Common myeloid progenitor, CD34-positive (primary cell): ENCODE data around the gene RPL38.

Experiments
- CTCF ChIA-PET: fragments of 350-600 bp; sonication (Branson Sonifier 250); formaldehyde crosslinking; loops from one replicate; lab custom pipeline; 2021; ENCODE audit warnings: antibody characterized with exemption; lab: Charles Lee
- POLR2A ChIA-PET: fragments of 350-600 bp; sonication (Branson Sonifier 250); formaldehyde crosslinking; loops from one replicate; lab custom pipeline; 2021; ENCODE audit warnings: antibody characterized with exemption; lab: Charles Lee
- DNase-seq, 3 donors: peaks; one replicate each; pipeline versions ENCODE4 v3.0.0 to v3.0.0-alpha.2; 2013
- H3K27ac ChIP-seq, 2 experiments: 1 replicate in 1 of 2; 2 replicates in 1 of 2; pipeline ENCODE4 v1.7.0; 2013; ENCODE audit warnings: inconsistent platforms in 2 of 2, low read length in 2 of 2, mild to moderate bottlenecking in 2 of 2, low read depth in 1 of 2, moderate library complexity in 1 of 2; ENCODE audit not compliant: severe bottlenecking in 2 of 2, insufficient read depth in 1 of 2, poor library complexity in 1 of 2
- H3K27me3 ChIP-seq, 5 experiments: replicated peaks in 2 of 5; 1 replicate in 3 of 5; 2 replicates in 2 of 5; pipeline versions ENCODE4 v1.6.1 to v1.7.0; 2013; ENCODE audit warnings: low read length in 4 of 5, mild to moderate bottlenecking in 2 of 5, moderate library complexity in 2 of 5, inconsistent platforms in 1 of 5; ENCODE audit not compliant: insufficient read depth in 5 of 5, control insufficient read depth in 4 of 5
- H3K36me3 ChIP-seq, 4 experiments: 1 replicate in 2 of 4; 2 replicates in 2 of 4; pipeline versions ENCODE4 v1.6.1 to v1.7.0; 2013; ENCODE audit warnings: low read length in 3 of 4, control low read depth in 1 of 4, mild to moderate bottlenecking in 1 of 4; ENCODE audit not compliant: control insufficient read depth in 4 of 4, insufficient read depth in 4 of 4
- H3K4me1 ChIP-seq, 4 experiments: 1 replicate in 3 of 4; 2 replicates in 1 of 4; pipeline versions ENCODE4 v1.6.1 to v1.7.1; 2013; ENCODE audit warnings: low read length in 3 of 4, mild to moderate bottlenecking in 3 of 4, control low read depth in 1 of 4, inconsistent platforms in 1 of 4, moderate library complexity in 1 of 4; ENCODE audit not compliant: control insufficient read depth in 4 of 4, insufficient read depth in 4 of 4; ENCODE audit errors: control extremely low read depth in 1 of 4
- H3K4me3 ChIP-seq, 7 experiments: 1 replicate in 4 of 7; 2 replicates in 3 of 7; pipeline versions ENCODE4 v1.5.1 to v1.7.0; 2013; ENCODE audit warnings: mild to moderate bottlenecking in 7 of 7, low read length in 6 of 7, moderate library complexity in 6 of 7, inconsistent platforms in 2 of 7, low read depth in 2 of 7, control low read depth in 1 of 7; ENCODE audit not compliant: insufficient read depth in 4 of 7, control insufficient read depth in 1 of 7; ENCODE audit errors: extremely low read depth in 1 of 7
- H3K9me3 ChIP-seq, 5 experiments: 1 replicate in 4 of 5; 2 replicates in 1 of 5; pipeline versions ENCODE4 v1.6.1 to v1.7.1; 2013; ENCODE audit warnings: low read length in 4 of 5, mild to moderate bottlenecking in 2 of 5, inconsistent platforms in 1 of 5, low read depth in 1 of 5, moderate library complexity in 1 of 5; ENCODE audit not compliant: control insufficient read depth in 4 of 5, insufficient read depth in 2 of 5; ENCODE audit errors: control extremely low read depth in 1 of 5
- WGBS: methylation state at CpG from one replicate; pipeline ENCODE4 v1.1.5; 2013; ENCODE audit not compliant: insufficient coverage; 5-methylcytosine and 5-hydroxymethylcytosine counted together

The RPL38 gene

GRCh38 chr17:74199306-74200092 lies 4.0 kb upstream of the RPL38 start:
- ChIA-PET CTCF (interaction anchor here (0.5 to 2.1 kb wide), 7 partner anchors 9 to 321 kb away, joined by 3 to 11 read pairs (median 3); no protein-coding TSS in a partner anchor), POLR2A (interaction anchor here (0.7 to 0.9 kb wide), 2 partner anchors 18 to 336 kb away, joined by 3 to 4 read pairs; no protein-coding TSS in a partner anchor)
- no peak overlapping the region for H3K27ac ChIP-seq
- H3K4me3 ChIP-seq, result peak overlapping the region in 3 of 7 experiments; percentile 11 to 62 (median 39)
- peak in 2 of 3 donors; percentile 63 to 64 for DNase-seq
- H3K9me3 ChIP-seq, result no peaks in the 10 kb centered on the region
- H3K27me3 ChIP-seq, result peaks cover 0 to 12% (median 3%) of the 10 kb centered on the region in 5 experiments
- H3K36me3 ChIP-seq, result peaks cover 0 to 4% (median 0%) of the 10 kb centered on the region in 4 experiments
- H3K4me1 ChIP-seq, result peaks cover 2 to 15% (median 9%) of the 10 kb centered on the region in 4 experiments
- WGBS, result 25% methylated on average over 22 of the region's 35 CpGs

- WGBS, result 73% methylated on average over 7 of the region's 10 CpGs
- H3K27me3 ChIP-seq, result peaks cover 0 to 12% (median 3%) of the 10 kb centered on the region in 5 experiments
Measured at GRCh38 chr17:74200112-74200511, 3.4 kb upstream of the RPL38 start.

GRCh38 chr17:74201250-74201649 lies 2.2 kb upstream of the RPL38 start:
- Histone ChIP-seq H3K4me1 (peaks cover 2 to 27% (median 23%) of the 10 kb centered on the region in 4 experiments), H3K27me3 (peaks cover 0 to 12% (median 3%) of the 10 kb centered on the region in 5 experiments), H3K36me3 (peaks cover 0 to 19% (median 7%) of the 10 kb centered on the region in 4 experiments), H3K4me3 (no peak overlapping the region), H3K27ac (no peak overlapping the region), H3K9me3 (no peaks in the 10 kb centered on the region)
- POLR2A ChIA-PET, result no interaction called here
- no peak for DNase-seq
- WGBS, result 70% methylated on average over 5 of the region's 8 CpGs
- CTCF ChIA-PET, result interaction anchor here (1.0 to 2.4 kb wide), 2 partner anchors 9 to 95 kb away, joined by 3 to 18 read pairs; no protein-coding TSS in a partner anchor

More at GRCh38 chr17:74200112-74200511, 3.4 kb upstream of the RPL38 start:
- DNase-seq, result no peak
- H3K36me3 ChIP-seq, result peaks cover 0 to 8% (median 2%) of the 10 kb centered on the region in 4 experiments
- no peak overlapping the region for H3K4me3 ChIP-seq
- ChIA-PET CTCF (interaction anchor here (0.5 to 2.1 kb wide), 7 partner anchors 8 to 320 kb away, joined by 3 to 11 read pairs (median 3); no protein-coding TSS in a partner anchor), POLR2A (interaction anchor here (0.7 to 0.9 kb wide), 2 partner anchors 19 to 335 kb away, joined by 3 to 4 read pairs; no protein-coding TSS in a partner anchor)
- no peak overlapping the region for H3K27ac ChIP-seq
- H3K4me1 ChIP-seq, result peaks cover 2 to 18% (median 14%) of the 10 kb centered on the region in 4 experiments
- no peaks in the 10 kb centered on the region for H3K9me3 ChIP-seq

DNA sequence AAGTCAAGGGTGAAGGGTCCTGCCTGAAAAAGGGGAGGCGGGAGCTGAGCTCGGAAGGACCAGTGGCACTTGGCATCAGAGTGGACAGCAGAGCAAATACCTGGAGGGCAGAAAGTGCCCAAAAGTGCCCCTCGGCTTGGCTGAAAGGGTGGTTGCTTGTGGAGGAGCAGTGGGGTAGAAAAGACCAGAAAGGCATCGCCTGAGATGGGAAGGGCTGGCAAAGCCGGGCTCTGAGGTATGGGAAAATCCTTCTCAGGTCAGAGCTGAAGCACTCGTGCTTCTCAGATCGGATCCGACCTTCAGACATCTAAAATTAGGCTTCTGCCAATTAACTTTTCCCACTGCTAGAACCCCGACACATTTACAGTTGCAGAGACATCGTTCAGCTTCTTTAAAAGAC lies 1.5 kb upstream of the RPL38 start:
- Histone ChIP-seq H3K4me3 (no peak overlapping the region), H3K4me1 (peaks cover 2 to 27% (median 25%) of the 10 kb centered on the region in 4 experiments), H3K27me3 (peaks cover 0 to 12% (median 3%) of the 10 kb centered on the region in 5 experiments), H3K9me3 (no peaks in the 10 kb centered on the region), H3K36me3 (peaks cover 0 to 26% (median 10%) of the 10 kb centered on the region in 4 experiments), H3K27ac (no peak overlapping the region)
- ChIA-PET CTCF (interaction anchor here (1.0 to 2.4 kb wide), 5 partner anchors 9 to 286 kb away, joined by 3 to 18 read pairs (median 3); no protein-coding TSS in a partner anchor), POLR2A (interaction anchor here (0.6 kb wide), 1 partner anchor 20 kb away, joined by 5 read pairs; no protein-coding TSS in a partner anchor)
- no peak for DNase-seq
- WGBS, result 96% methylated on average over 9 of the region's 10 CpGs

GRCh38 chr17:74202938-74203337 lies 540 bp upstream of the RPL38 start:
- DNase-seq, result no peak
- peaks cover 0 to 12% (median 3%) of the 10 kb centered on the region in 5 experiments for H3K27me3 ChIP-seq
- CTCF ChIA-PET, result interaction anchor here (1.0 to 2.4 kb wide), 6 partner anchors 8 to 285 kb away, joined by 3 to 18 read pairs (median 4); no protein-coding TSS in a partner anchor
- peaks cover under 1 to 34% (median 15%) of the 10 kb centered on the region in 4 experiments for H3K36me3 ChIP-seq
- 34% methylated on average over 10 of the region's 15 CpGs for WGBS
- no peak overlapping the region for H3K27ac ChIP-seq
- POLR2A ChIA-PET, result interaction anchor here (0.6 kb wide), 1 partner anchor 541 kb away, joined by 3 read pairs; no protein-coding TSS in a partner anchor
- H3K9me3 ChIP-seq, result no peaks in the 10 kb centered on the region
- peaks cover 2 to 29% (median 25%) of the 10 kb centered on the region in 4 experiments for H3K4me1 ChIP-seq
- peak overlapping the region in 3 of 7 experiments; percentile 97 to 98 (median 98) for H3K4me3 ChIP-seq

GRCh38 chr17:74204474-74204873 lies 996 bp downstream of the RPL38 start:
- 63% methylated on average over 5 of the region's 14 CpGs for WGBS
- Histone ChIP-seq H3K4me1 (peaks cover 2 to 29% (median 25%) of the 10 kb centered on the region in 4 experiments), H3K36me3 (peaks cover 4 to 49% (median 27%) of the 10 kb centered on the region in 4 experiments), H3K27me3 (peaks cover 0 to 10% (median 3%) of the 10 kb centered on the region in 5 experiments), H3K4me3 (peak overlapping the region in 6 of 7 experiments; percentile 86 to 98 (median 96)), H3K27ac (peak overlapping the region; percentile 94 to 96), H3K9me3 (no peaks in the 10 kb centered on the region)
- POLR2A ChIA-PET, result interaction anchor here (0.5 kb wide), 1 partner anchor 454 kb away, joined by 4 read pairs; no protein-coding TSS in a partner anchor
- DNase-seq, result no peak
- CTCF ChIA-PET, result interaction anchor here (0.6 to 1.5 kb wide), 3 partner anchors 9 to 93 kb away, joined by 4 read pairs; partner anchors contain the start of gene TTYH2
